Activated T-helper 1 cell treated with anti-CD3 and anti-CD28 coated beads, Interleukin-12 subunit alpha, Interleukin-12 subunit beta, Interleukin-2, Interleukin-4 antibody, amounts not matched to agents 30 ng/mL and 10 ng/mL and 1 ng/mL, durations not matched to agents 14 hours and 24 hours and 36 hours (primary cell): Measurements from ENCODE around the gene FAM25C. TPM values are rescaled to one million over a fixed set of nuclear protein-coding genes. Genes with fewer than 3 reads are reported as not detected.
"Not testable (repeated sequence)": the region's sequence is repeated elsewhere in the genome, so short reads cannot be mapped to it uniquely, and the experiment has no call there.

Experiments
- DNase-seq: peaks from one replicate; pipeline ENCODE4 v3.0.0; 2021; ENCODE audit warnings: low spot score
- H3K27ac Mint-ChIP-seq: one replicate; pipeline ENCODE4 v1.8.0; 2021; ENCODE audit warnings: mild to moderate bottlenecking, mixed read lengths
- H3K27me3 Mint-ChIP-seq: one replicate; pipeline ENCODE4 v1.8.0; 2022; ENCODE audit warnings: mild to moderate bottlenecking, moderate library complexity, mixed read lengths; ENCODE audit not compliant: insufficient read depth
- H3K36me3 Mint-ChIP-seq: one replicate; pipeline ENCODE4 v1.8.0; 2021; ENCODE audit warnings: low read depth, mixed read lengths
- H3K4me1 Mint-ChIP-seq: one replicate; pipeline ENCODE4 v1.8.0; 2021; ENCODE audit warnings: low read depth, mixed read lengths
- H3K4me3 Mint-ChIP-seq: one replicate; pipeline ENCODE4 v1.8.0; 2021; ENCODE audit warnings: mild to moderate bottlenecking, moderate library complexity, mixed read lengths
- H3K9me3 Mint-ChIP-seq: one replicate; pipeline ENCODE4 v1.8.0; 2021; ENCODE audit warnings: mixed read lengths
- intact Hi-C: fragments of 100-400 bp; cut with micrococcal nuclease; formaldehyde crosslinking; loops from one replicate; pipeline ENCODE4 v1.15.1; 2024
- total RNA-seq: library from RNA; stranded (reverse); gene quantifications from 2 replicates; pipeline ENCODE4 v1.2.3, GENCODE V29; 2022

FAM25C gene
- total RNA-seq, 1 donor from 2014 or later: not detected

DNA sequence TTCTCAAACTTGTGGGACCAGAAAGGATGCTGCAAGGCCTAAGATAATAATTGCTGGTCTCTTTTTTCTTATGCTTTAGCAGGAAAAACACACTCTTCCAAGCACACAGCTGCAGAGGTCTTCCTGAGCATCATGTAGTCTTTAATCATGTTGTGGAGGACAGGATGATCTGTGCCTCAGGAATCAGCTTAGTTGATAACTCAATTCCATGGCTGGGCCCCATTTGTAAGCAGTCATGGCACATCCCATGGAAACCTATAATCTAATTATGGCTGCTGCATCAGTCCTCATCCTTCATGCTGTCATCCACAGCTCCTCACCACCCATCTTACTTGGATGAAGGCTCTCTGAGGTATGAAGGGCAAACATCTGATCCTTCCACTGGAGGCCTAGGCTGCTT is 26.5 kb downstream of the FAM25C start:
- H3K27ac Mint-ChIP-seq, H3K9me3 Mint-ChIP-seq, DNase-seq, H3K27me3 Mint-ChIP-seq, H3K36me3 Mint-ChIP-seq, intact Hi-C loops, H3K4me1 Mint-ChIP-seq, H3K4me3 Mint-ChIP-seq: not testable (repeated sequence)

DNA sequence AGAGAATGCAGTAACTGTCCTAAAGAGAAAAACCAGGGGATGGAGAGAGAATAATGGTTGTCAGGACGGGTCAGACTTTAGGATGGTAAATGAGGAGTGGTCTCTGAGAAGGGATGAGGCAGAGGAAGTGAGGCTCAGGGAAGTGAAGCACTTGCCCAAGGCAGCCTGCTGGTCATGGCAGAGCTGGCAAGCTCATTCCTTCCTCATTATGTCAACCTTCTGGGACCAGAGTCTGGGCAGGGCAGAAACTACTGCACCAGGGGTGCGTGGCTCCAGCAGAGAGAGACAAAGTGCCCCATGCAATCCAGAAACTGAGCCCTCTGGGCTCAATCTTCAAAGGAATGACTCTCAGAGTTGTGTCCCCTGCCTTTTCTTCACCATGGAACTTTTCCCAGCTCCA is 27.5 kb downstream of the FAM25C start:
- H3K4me3 Mint-ChIP-seq, H3K4me1 Mint-ChIP-seq, H3K9me3 Mint-ChIP-seq, H3K36me3 Mint-ChIP-seq, intact Hi-C loops, H3K27ac Mint-ChIP-seq, DNase-seq, H3K27me3 Mint-ChIP-seq: not testable (repeated sequence)

DNA sequence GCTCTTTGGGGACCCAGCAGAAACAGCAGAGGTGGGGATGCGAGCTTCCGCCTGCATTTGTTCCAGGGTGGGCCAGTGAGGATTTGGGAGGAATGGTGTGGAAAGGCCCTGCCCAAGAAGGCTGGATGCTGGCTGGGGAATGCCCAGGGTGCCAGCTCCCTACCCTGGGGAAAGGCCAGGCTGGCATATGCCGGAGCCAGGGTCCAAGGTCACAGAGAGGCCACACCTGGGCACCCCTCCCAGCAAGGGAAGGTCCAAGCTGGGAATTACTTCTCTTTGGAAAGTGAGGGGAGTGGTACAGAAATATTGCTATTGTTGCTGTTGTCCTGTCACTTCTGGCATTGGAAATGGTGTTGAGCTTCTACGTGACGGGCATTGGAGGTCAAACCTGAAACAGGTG is 28.0 kb downstream of the FAM25C start:
- H3K27ac Mint-ChIP-seq, intact Hi-C loops, H3K27me3 Mint-ChIP-seq, H3K4me3 Mint-ChIP-seq, H3K4me1 Mint-ChIP-seq, DNase-seq, H3K36me3 Mint-ChIP-seq, H3K9me3 Mint-ChIP-seq: not testable (repeated sequence)

DNA sequence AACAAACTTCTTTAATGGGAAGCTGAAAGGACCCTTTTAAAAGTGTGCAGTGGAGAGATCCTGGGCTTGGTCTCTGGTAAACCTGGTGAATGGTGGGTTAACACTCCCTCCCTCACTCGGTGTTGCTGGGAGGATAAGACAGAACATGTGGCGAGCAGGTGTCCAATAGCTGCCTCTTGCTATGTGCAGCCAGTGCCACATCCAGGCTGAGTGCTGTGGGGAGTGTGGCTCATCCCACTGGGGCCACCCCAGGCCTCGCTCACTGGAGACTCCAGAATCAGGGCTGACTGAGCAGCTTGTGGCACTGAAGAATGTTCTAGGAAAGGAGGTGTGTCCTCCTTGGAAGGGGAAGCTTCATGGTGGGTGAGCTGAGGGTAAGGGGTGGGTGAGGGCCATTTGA is 29.5 kb downstream of the FAM25C start:
- H3K36me3 Mint-ChIP-seq, H3K4me1 Mint-ChIP-seq, H3K4me3 Mint-ChIP-seq, intact Hi-C loops, H3K27ac Mint-ChIP-seq, H3K9me3 Mint-ChIP-seq, H3K27me3 Mint-ChIP-seq, DNase-seq: not testable (repeated sequence)

DNA sequence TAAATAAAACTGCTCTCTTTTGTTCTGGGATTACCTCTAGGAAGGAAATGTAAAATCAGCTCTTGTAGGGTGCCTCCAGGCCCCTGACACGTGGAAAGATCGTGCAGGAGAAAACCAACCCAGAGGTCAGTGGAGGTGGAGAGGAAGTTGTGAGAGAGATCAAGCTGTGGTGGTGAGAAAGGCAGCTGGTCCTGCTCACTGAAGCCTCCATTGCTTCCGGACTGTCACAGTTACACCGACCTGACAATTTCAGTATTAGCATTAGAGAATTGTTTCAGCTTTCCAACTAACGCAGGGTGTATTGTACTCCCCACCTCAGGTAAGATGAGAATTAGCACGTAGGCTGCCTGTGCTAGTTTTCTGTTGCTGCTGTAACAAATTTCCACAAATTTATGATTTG is 30.6 kb downstream of the FAM25C start:
- H3K27me3 Mint-ChIP-seq, DNase-seq, H3K4me1 Mint-ChIP-seq, intact Hi-C loops, H3K4me3 Mint-ChIP-seq, H3K27ac Mint-ChIP-seq, H3K36me3 Mint-ChIP-seq, H3K9me3 Mint-ChIP-seq: not testable (repeated sequence)

DNA sequence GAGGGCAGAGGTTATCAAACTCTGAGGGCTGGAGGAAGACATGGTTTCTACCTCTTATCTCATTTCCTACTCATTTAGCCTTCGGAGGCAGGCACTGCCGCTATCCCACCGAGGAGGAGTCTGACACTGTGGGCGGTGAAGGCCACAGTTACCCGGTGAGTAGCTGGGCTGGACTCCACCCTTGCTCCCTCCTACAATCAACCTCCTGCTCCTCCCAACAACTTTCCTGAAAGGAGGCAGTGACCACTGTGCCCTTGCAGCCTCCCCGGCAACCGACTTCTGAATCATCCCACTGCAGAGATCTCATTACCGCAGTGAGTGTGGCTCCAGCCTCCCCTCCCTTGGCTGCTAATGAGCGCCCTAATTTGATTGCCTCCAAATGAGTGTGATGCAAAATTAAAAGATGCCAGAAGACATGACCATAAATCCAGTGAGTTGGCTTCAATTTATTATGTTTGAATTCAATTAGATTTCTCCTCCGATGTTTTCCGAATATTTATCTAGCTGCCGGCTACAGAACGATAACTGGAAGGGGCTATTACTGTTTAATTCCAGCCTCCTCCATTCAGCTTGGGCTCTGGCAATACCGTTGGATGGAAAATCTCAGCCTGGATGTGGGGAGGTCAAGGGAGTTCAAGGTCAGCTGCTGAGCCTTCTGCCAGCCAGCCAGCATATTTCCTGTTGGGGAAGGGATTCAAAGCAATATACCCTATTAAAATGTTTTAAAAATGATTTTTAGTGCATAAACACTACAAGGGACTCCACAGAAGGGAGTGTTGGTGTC is 35.1 kb downstream of the FAM25C start:
- H3K9me3 Mint-ChIP-seq, H3K4me1 Mint-ChIP-seq, DNase-seq, H3K36me3 Mint-ChIP-seq, intact Hi-C loops, H3K4me3 Mint-ChIP-seq, H3K27ac Mint-ChIP-seq, H3K27me3 Mint-ChIP-seq: not testable (repeated sequence)

DNA sequence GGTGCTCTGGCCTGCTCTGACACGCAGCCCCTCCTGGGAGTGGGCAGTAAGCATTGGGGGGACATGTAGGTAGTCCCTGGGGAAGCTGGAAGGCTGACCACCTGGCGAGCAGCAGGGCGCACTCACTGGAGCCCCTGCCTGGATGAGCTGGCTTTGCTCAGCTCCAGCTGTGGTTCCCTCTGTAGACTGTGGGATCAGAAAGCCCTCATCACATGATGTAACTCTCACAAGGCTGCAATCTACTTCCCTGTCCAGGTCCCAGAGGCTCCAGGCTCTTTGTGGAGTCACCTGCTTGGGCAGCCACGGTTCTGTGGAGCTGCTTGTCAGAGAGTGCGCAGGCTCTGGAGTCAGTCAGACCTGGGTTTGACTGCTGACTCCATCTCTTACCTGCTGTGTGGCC is 36.8 kb downstream of the FAM25C start:
- not testable (repeated sequence) for H3K4me3 Mint-ChIP-seq, H3K27ac Mint-ChIP-seq

DNA sequence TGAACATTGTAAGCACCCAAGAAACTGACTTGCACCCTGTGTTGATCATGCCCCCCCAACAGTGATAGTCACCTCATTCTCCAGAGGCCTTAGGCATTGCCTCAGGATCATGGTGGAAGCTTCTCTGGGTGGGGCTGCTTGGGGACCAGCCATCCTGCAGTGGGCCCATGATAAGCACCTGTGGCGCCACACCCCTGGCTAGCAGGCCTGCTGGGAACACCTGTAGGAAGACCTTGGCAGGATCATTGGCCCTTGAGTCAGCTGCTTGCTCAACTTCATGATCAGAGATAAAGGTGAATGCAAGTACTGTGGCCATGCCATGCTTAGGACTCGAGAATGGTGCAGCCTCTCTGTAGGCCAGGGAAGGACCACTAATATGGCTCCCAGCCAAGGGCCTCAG is 38.9 kb downstream of the FAM25C start:
- H3K27me3 Mint-ChIP-seq, H3K27ac Mint-ChIP-seq, H3K4me1 Mint-ChIP-seq: not testable (repeated sequence)

More for the DNA sequence above, 36.8 kb downstream of the FAM25C start:
- H3K36me3 Mint-ChIP-seq, H3K9me3 Mint-ChIP-seq, H3K4me1 Mint-ChIP-seq, H3K27me3 Mint-ChIP-seq, DNase-seq, intact Hi-C loops: not testable (repeated sequence)

DNA sequence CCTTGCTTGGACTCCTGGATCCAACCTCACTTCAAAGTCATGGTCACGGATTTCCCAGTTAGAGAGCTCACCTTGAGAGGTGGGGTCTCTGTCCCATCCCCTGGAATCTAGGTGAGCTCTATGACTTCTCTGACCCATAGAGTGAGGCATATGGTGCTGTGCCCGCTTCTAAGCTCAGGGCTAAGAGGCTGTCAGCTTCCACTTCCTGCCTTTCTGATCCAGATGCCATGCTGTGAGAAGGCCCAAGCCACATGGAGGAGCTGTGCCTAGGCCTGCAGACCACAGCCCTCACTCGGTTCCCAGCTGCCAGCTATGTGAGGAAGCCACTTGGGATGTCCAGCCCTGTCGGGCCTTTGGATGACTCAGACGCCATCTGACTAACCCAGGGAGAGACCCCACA is 39.9 kb downstream of the FAM25C start:
- DNase-seq, H3K27ac Mint-ChIP-seq, H3K27me3 Mint-ChIP-seq, H3K36me3 Mint-ChIP-seq, H3K4me1 Mint-ChIP-seq, intact Hi-C loops, H3K4me3 Mint-ChIP-seq, H3K9me3 Mint-ChIP-seq: not testable (repeated sequence)

More for the DNA sequence above, 38.9 kb downstream of the FAM25C start:
- H3K36me3 Mint-ChIP-seq, DNase-seq, H3K9me3 Mint-ChIP-seq, intact Hi-C loops, H3K4me3 Mint-ChIP-seq: not testable (repeated sequence)

DNA sequence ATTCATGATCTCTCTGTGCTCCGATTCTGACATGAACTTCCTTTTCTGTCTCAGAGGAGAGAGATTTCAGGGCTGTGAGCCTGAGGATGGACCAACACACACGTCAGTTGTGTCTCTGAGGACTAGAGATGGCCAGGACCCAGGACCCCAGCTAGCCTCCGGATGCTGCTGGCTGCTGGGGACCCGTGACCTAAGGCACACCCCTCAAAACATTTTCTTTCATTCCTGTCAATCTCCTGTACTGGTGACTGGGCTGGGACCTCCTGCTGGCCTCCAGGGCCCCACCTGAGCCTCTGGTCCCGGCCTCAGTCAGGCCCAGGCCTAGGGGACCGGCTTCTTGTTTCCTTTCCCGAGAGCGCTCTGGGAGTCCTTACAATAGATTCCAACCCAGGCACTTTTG is 42.4 kb downstream of the FAM25C start:
- H3K27ac Mint-ChIP-seq, H3K4me3 Mint-ChIP-seq, H3K27me3 Mint-ChIP-seq, H3K9me3 Mint-ChIP-seq, H3K4me1 Mint-ChIP-seq, H3K36me3 Mint-ChIP-seq, intact Hi-C loops, DNase-seq: not testable (repeated sequence)

DNA sequence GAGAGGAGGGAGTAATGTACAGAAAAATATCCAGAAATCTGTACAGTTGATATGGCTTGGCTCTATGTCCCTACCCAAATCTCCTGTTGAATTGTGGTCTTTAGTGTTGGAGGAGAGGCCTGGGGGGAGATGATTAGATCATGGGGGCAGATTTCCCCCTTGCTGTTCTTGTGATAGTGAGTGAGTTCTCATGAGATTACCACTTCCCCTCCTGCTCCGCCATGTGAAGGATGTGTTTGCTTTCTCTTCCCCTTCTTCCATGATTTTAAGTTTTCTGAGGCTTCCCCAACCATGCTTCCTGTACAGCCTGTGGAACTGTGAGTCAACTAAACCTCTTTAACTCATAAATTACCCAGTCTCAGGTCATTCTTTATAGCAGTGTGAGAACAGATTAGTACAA is 52.2 kb downstream of the FAM25C start:
- H3K4me3 Mint-ChIP-seq, H3K4me1 Mint-ChIP-seq, H3K36me3 Mint-ChIP-seq, H3K27ac Mint-ChIP-seq, intact Hi-C loops, H3K9me3 Mint-ChIP-seq, H3K27me3 Mint-ChIP-seq, DNase-seq: not testable (repeated sequence)

Other genes with a start within 250 kb of the FAM25C start
- 0.15 and 0.23 TPM in 2 replicates for gene SYT15B, start 236.2 kb downstream of the FAM25C start, total RNA-seq
- not detected in 2 replicates for gene NPY4R2, start 81.1 kb downstream of the FAM25C start, total RNA-seq